Keratinocyte (primary cell): ENCODE data around the gene GRN.

Source experiments
- CTCF ChIP-seq, 3 experiments: IDR thresholded peaks in 1 of 3; conservative IDR thresholded peaks in 1 of 3; optimal IDR thresholded peaks in 1 of 3; 2 replicates in 2 of 3; 3 replicates in 1 of 3; pipeline versions ENCODE3 to v1.5.1; 2011; ENCODE audit warnings: low read length in 3 of 3, mild to moderate bottlenecking in 3 of 3, moderate library complexity in 2 of 3, control low read depth in 1 of 3, inconsistent platforms in 1 of 3; ENCODE audit not compliant: insufficient read depth in 2 of 3; ENCODE audit errors: extremely low read depth in 1 of 3
- EZH2 ChIP-seq: IDR thresholded peaks from one replicate; pipeline ENCODE4 v1.6.1; 2012; ENCODE audit warnings: inconsistent platforms, mild to moderate bottlenecking, low read length, moderate library complexity

GRCh38 chr17:44383861-44384260, 38.8 kb downstream of the GRN start:
- TF ChIP-seq CTCF (optimal IDR thresholded peaks at IDR 0.05 in 1 of 3, IDR thresholded peaks at IDR 0.05 in 1 of 3, conservative IDR thresholded peaks at IDR 0.05 in 1 of 3; ENCODE audit: extremely low read depth in 1 of 3, insufficient read depth in 2 of 3, low read length in 3 of 3) (no peak), EZH2 (no peak)
